Small intestine (tissue), 7 donors: ENCODE data around the gene KIRREL3. TPM values are rescaled to one million over a fixed set of nuclear protein-coding genes. Genes with fewer than 3 reads are reported as not detected.

ENCODE experiments used
- DNase-seq, 2 donors: peaks; one replicate each; pipeline versions ENCODE4 v3.0.0 to v3.0.0-alpha.2; 2013
- FAIRE-seq: peaks from 2 replicates; lab custom pipeline; 2012; peaks lifted over from hg19 to GRCh38; lab: Jason Lieb, UNC
- H3K27ac ChIP-seq, 3 donors: one replicate each; pipeline ENCODE4 v1.5.1; 2013; ENCODE audit warnings: low read length in 2 of 3, mild to moderate bottlenecking in 2 of 3, control low read depth in 1 of 3, inconsistent platforms in 1 of 3, low read depth in 1 of 3, moderate library complexity in 1 of 3
- H3K27me3 ChIP-seq, 3 donors: one replicate each; pipeline ENCODE4 v1.6.1; 2013; ENCODE audit warnings: low read length in 3 of 3, inconsistent platforms in 1 of 3; ENCODE audit not compliant: control insufficient read depth in 3 of 3, insufficient read depth in 3 of 3
- H3K36me3 ChIP-seq, 3 donors: one replicate each; pipeline ENCODE4 v1.6.1; 2013; ENCODE audit warnings: low read length in 3 of 3, inconsistent platforms in 1 of 3, low read depth in 1 of 3, mild to moderate bottlenecking in 1 of 3, moderate library complexity in 1 of 3; ENCODE audit not compliant: control insufficient read depth in 3 of 3, insufficient read depth in 2 of 3
- H3K4me1 ChIP-seq, 3 donors: one replicate each; pipeline ENCODE4 v1.6.1; 2013; ENCODE audit warnings: low read length in 2 of 3, inconsistent platforms in 1 of 3, low read depth in 1 of 3, mild to moderate bottlenecking in 1 of 3, moderate library complexity in 1 of 3; ENCODE audit not compliant: control insufficient read depth in 3 of 3, insufficient read depth in 2 of 3
- H3K4me3 ChIP-seq, 3 donors: one replicate each; pipeline ENCODE4 v1.5.1; 2013; ENCODE audit warnings: low read length in 3 of 3, control low read depth in 1 of 3, inconsistent platforms in 1 of 3, low read depth in 1 of 3, mild to moderate bottlenecking in 1 of 3, moderate library complexity in 1 of 3
- H3K9me3 ChIP-seq, 2 donors: one replicate each; pipeline ENCODE4 v1.6.1; 2013; ENCODE audit warnings: low read depth in 1 of 2, low read length in 1 of 2; ENCODE audit not compliant: control insufficient read depth in 2 of 2, insufficient read depth in 1 of 2
- WGBS, 3 donors: extraction: QIAGEN DNeasy Blood & Tissue Kit; methylation state at CpG; one replicate each; pipeline ENCODE4 v1.1.7; 2013; 5-methylcytosine and 5-hydroxymethylcytosine counted together
- polyA plus RNA-seq, 4 donors: library from polyadenylated mRNA; stranded (reverse) in 3 of 4; unstranded in 1 of 4; fragments of 200-250 nt in 3 of 4; fragments of 120-200 nt in 1 of 4; gene quantifications; one replicate each; pipeline versions ENCODE4 v1.2.1 to v1.2.3, GENCODE V29; 2013
- donor health status: healthy with polysubstance abuse.
- donor health status: control.
- donor health status: control.
- donor health status: Bipolar disorder and iron deficiency.
- donor health status: healthy.

Gene KIRREL3
- polyA plus RNA-seq, 4 donors: 0.18 to 0.61 TPM; not detected in 2

GRCh38 chr11:126943316-126943715 lies 57.3 kb downstream of the KIRREL3 start:
- WGBS, 3 donors: 74 to 80% (median 77%) methylated on average over 7 of the region's 7 CpGs
- no peaks in the 10 kb centered on the region for H3K9me3 ChIP-seq
- no peaks in the 10 kb centered on the region for H3K36me3 ChIP-seq
- H3K27me3 ChIP-seq: peaks cover 0 to 2% (median 0%) of the 10 kb centered on the region in 3 donors
- no peak for DNase-seq
- no peak overlapping the region for H3K4me3 ChIP-seq
- no peaks in the 10 kb centered on the region for H3K4me1 ChIP-seq
- H3K27ac ChIP-seq: no peak overlapping the region
- no peak for FAIRE-seq

GRCh38 chr11:126942146-126942545 lies 58.4 kb downstream of the KIRREL3 start:
- DNase-seq (no peak), FAIRE-seq (no peak)
- no peaks in the 10 kb centered on the region for H3K36me3 ChIP-seq
- H3K27ac ChIP-seq: no peak overlapping the region
- H3K4me3 ChIP-seq: no peak overlapping the region
- no peaks in the 10 kb centered on the region for H3K9me3 ChIP-seq
- H3K4me1 ChIP-seq: no peaks in the 10 kb centered on the region
- WGBS, 3 donors: 84 to 88% (median 85%) methylated on average over 4 of the region's 4 CpGs
- H3K27me3 ChIP-seq: peaks cover 0 to 2% (median 0%) of the 10 kb centered on the region in 3 donors

GRCh38 chr11:126939552-126939951 lies 61.0 kb downstream of the KIRREL3 start:
- Histone ChIP-seq H3K27me3 (peaks cover 0 to 2% (median 0%) of the 10 kb centered on the region in 3 donors), H3K36me3 (no peaks in the 10 kb centered on the region), H3K9me3 (peaks cover 0 to 2% of the 10 kb centered on the region in 2 donors), H3K4me1 (no peaks in the 10 kb centered on the region), H3K27ac (no peak overlapping the region), H3K4me3 (no peak overlapping the region)
- WGBS, 3 donors: 55 to 76% (median 57%) methylated on average over 2 of the region's 2 CpGs
- DNase-seq: no peak
- no peak for FAIRE-seq

- H3K9me3 ChIP-seq: peaks cover 0 to 2% of the 10 kb centered on the region in 2 donors
- H3K4me1 ChIP-seq: no peaks in the 10 kb centered on the region
- DNase-seq (no peak), FAIRE-seq (no peak)
- H3K27ac ChIP-seq: no peak overlapping the region
- H3K4me3 ChIP-seq: no peak overlapping the region
- 70 to 85% (median 83%) methylated on average over 4 of the region's 4 CpGs for WGBS, 3 donors
- H3K27me3 ChIP-seq: peaks cover 0 to 2% (median 0%) of the 10 kb centered on the region in 3 donors
- no peaks in the 10 kb centered on the region for H3K36me3 ChIP-seq
These were observed 61.9 kb downstream of the KIRREL3 start for GRCh38 chr11:126938718-126939117.

GRCh38 chr11:126930091-126930841 lies 70.3 kb downstream of the KIRREL3 start:
- FAIRE-seq: no peak
- WGBS, 3 donors: 62 to 87% (median 65%) methylated on average over 4 of the region's 4 CpGs

GRCh38 chr11:126929179-126930061 lies 71.2 kb downstream of the KIRREL3 start:
- H3K27me3 ChIP-seq: peaks cover 0 to 3% (median 1%) of the 10 kb centered on the region in 3 donors
- H3K36me3 ChIP-seq: no peaks in the 10 kb centered on the region
- DNase-seq (no peak), FAIRE-seq (no peak)
- no peaks in the 10 kb centered on the region for H3K9me3 ChIP-seq
- H3K4me3 ChIP-seq: no peak overlapping the region
- H3K4me1 ChIP-seq: no peaks in the 10 kb centered on the region
- 68 to 70% (median 69%) methylated on average over 10 of the region's 10 CpGs for WGBS, 3 donors
- H3K27ac ChIP-seq: no peak overlapping the region

More at GRCh38 chr11:126930091-126930841, 70.3 kb downstream of the KIRREL3 start:
- peaks cover 0 to 2% of the 10 kb centered on the region in 2 donors for H3K9me3 ChIP-seq
- H3K27ac ChIP-seq: no peak overlapping the region
- H3K27me3 ChIP-seq: peaks cover 0 to 3% (median 1%) of the 10 kb centered on the region in 3 donors
- DNase-seq: no peak
- H3K4me3 ChIP-seq: no peak overlapping the region
- no peaks in the 10 kb centered on the region for H3K36me3 ChIP-seq
- H3K4me1 ChIP-seq: no peaks in the 10 kb centered on the region

GRCh38 chr11:126927623-126928022 lies 72.9 kb downstream of the KIRREL3 start:
- FAIRE-seq: no peak

GRCh38 chr11:126926376-126926791 lies 74.2 kb downstream of the KIRREL3 start:
- no peak for DNase-seq
- no peak for FAIRE-seq
- no peaks in the 10 kb centered on the region for H3K9me3 ChIP-seq
- H3K4me3 ChIP-seq: no peak overlapping the region
- H3K4me1 ChIP-seq: no peaks in the 10 kb centered on the region
- peaks cover 0 to 3% (median 0%) of the 10 kb centered on the region in 3 donors for H3K27me3 ChIP-seq
- no peak overlapping the region for H3K27ac ChIP-seq
- WGBS, 3 donors: 57 to 68% (median 64%) methylated on average over 9 of the region's 9 CpGs
- H3K36me3 ChIP-seq: no peaks in the 10 kb centered on the region

More at GRCh38 chr11:126927623-126928022, 72.9 kb downstream of the KIRREL3 start:
- no peaks in the 10 kb centered on the region for H3K36me3 ChIP-seq
- WGBS, 3 donors: 38 to 59% (median 40%) methylated on average over 2 of the region's 2 CpGs
- no peak for DNase-seq
- no peaks in the 10 kb centered on the region for H3K4me1 ChIP-seq
- no peaks in the 10 kb centered on the region for H3K9me3 ChIP-seq
- no peak overlapping the region for H3K27ac ChIP-seq
- peaks cover 0 to 3% (median 1%) of the 10 kb centered on the region in 3 donors for H3K27me3 ChIP-seq
- no peak overlapping the region for H3K4me3 ChIP-seq
